H9 (cell line): ENCODE measurements around the gene LITAF. TPM values are rescaled to one million over a fixed set of nuclear protein-coding genes. Genes with fewer than 3 reads are reported as not detected.

Source experiments
- DNase-seq: peaks from one replicate; pipeline ENCODE4 v3.0.0-alpha.2; 2017
- H2AFZ ChIP-seq: one replicate; pipeline ENCODE4 v1.6.1; 2013; ENCODE audit warnings: mild to moderate bottlenecking, low read length, control low read depth, moderate library complexity
- H2AK5ac ChIP-seq: 2 replicates; pipeline ENCODE4 v1.6.1; 2013; ENCODE audit warnings: low read length, control low read depth, mixed read lengths; ENCODE audit not compliant: insufficient read length
- H2BK120ac ChIP-seq: one replicate; pipeline ENCODE4 v1.6.1; 2013; ENCODE audit warnings: low read depth, mild to moderate bottlenecking, low read length, control low read depth, inconsistent platforms; ENCODE audit not compliant: poor library complexity, severe bottlenecking
- H2BK12ac ChIP-seq: 2 replicates; pipeline ENCODE4 v1.6.1; 2013; ENCODE audit warnings: low read length, control low read depth, mixed read lengths, low read depth; ENCODE audit not compliant: insufficient read length
- H2BK15ac ChIP-seq: 2 replicates; pipeline ENCODE4 v1.6.1; 2013; ENCODE audit warnings: low read depth, low read length, control low read depth
- H2BK20ac ChIP-seq: one replicate; pipeline ENCODE4 v1.6.1; 2013; ENCODE audit warnings: low read depth, mild to moderate bottlenecking, low read length, control low read depth, inconsistent platforms; ENCODE audit not compliant: poor library complexity, severe bottlenecking
- H2BK5ac ChIP-seq: 2 replicates; pipeline ENCODE4 v1.6.1; 2013; ENCODE audit warnings: low read length, control low read depth, mixed read lengths; ENCODE audit not compliant: insufficient read length
- H3K14ac ChIP-seq: 2 replicates; pipeline ENCODE4 v1.6.1; 2013; ENCODE audit warnings: low read length, control low read depth; ENCODE audit not compliant: insufficient read depth
- H3K18ac ChIP-seq: 2 replicates; pipeline ENCODE4 v1.6.1; 2013; ENCODE audit warnings: low read depth, mild to moderate bottlenecking, mixed read lengths, low read length, control low read depth; ENCODE audit not compliant: insufficient read length
- H3K23ac ChIP-seq: 2 replicates; pipeline ENCODE4 v1.6.1; 2013; ENCODE audit warnings: low read length, control low read depth, mixed read lengths, low read depth; ENCODE audit not compliant: insufficient read length
- H3K23me2 ChIP-seq: 2 replicates; pipeline ENCODE4 v1.6.1; 2013; ENCODE audit warnings: low read depth, mild to moderate bottlenecking, mixed read lengths, low read length, control low read depth; ENCODE audit not compliant: insufficient read length, poor library complexity, severe bottlenecking
- H3K27ac ChIP-seq: 2 replicates; pipeline ENCODE4 v1.5.1; 2013; ENCODE audit warnings: low read length, control low read depth, mixed read lengths, low read depth; ENCODE audit not compliant: insufficient read length
- H3K27me3 ChIP-seq: 2 replicates; pipeline ENCODE4 v1.6.1; 2013; ENCODE audit warnings: low read length, control low read depth, inconsistent platforms; ENCODE audit not compliant: insufficient read depth
- H3K4ac ChIP-seq: 2 replicates; pipeline ENCODE4 v1.6.1; 2013; ENCODE audit warnings: low read depth, mild to moderate bottlenecking, control low read depth, inconsistent platforms, low read length, moderate library complexity
- H3K4me1 ChIP-seq: 2 replicates; pipeline ENCODE4 v1.6.1; 2013; ENCODE audit warnings: low read length, control low read depth, inconsistent platforms; ENCODE audit not compliant: insufficient read depth
- H3K4me2 ChIP-seq: 2 replicates; pipeline ENCODE4 v1.6.1; 2013; ENCODE audit warnings: low read length, control low read depth, mixed read lengths; ENCODE audit not compliant: insufficient read length, insufficient read depth
- H3K56ac ChIP-seq: 2 replicates; pipeline ENCODE4 v1.6.1; 2013; ENCODE audit warnings: low read depth, mild to moderate bottlenecking, mixed read lengths, low read length, control low read depth; ENCODE audit not compliant: insufficient read length
- H3K79me1 ChIP-seq: 2 replicates; pipeline ENCODE4 v1.6.1; 2013; ENCODE audit warnings: low read depth, mild to moderate bottlenecking, moderate library complexity, low read length, control low read depth, inconsistent platforms; ENCODE audit not compliant: insufficient read depth, poor library complexity, severe bottlenecking
- H3K79me2 ChIP-seq: 2 replicates; pipeline ENCODE4 v1.6.1; 2013; ENCODE audit warnings: low read length, control low read depth, inconsistent platforms; ENCODE audit not compliant: insufficient read depth
- H3K9ac ChIP-seq: 2 replicates; pipeline ENCODE4 v1.6.1; 2013; ENCODE audit warnings: low read length, control low read depth, mixed read lengths; ENCODE audit not compliant: insufficient read length; ENCODE audit errors: extremely low read depth
- H3K9me3 ChIP-seq: one replicate; pipeline ENCODE4 v1.6.1; 2013; ENCODE audit warnings: low read depth, low read length, inconsistent platforms; ENCODE audit not compliant: control insufficient read depth
- H3T11ph ChIP-seq: one replicate; pipeline ENCODE4 v1.6.1; 2013; ENCODE audit warnings: mild to moderate bottlenecking, low read length, control low read depth, inconsistent platforms
- H4K20me1 ChIP-seq: one replicate; pipeline ENCODE4 v1.6.1; 2013; ENCODE audit not compliant: control insufficient read depth, insufficient read length, insufficient read depth
- H4K5ac ChIP-seq: 2 replicates; pipeline ENCODE4 v1.6.1; 2013; ENCODE audit warnings: low read depth, mild to moderate bottlenecking, mixed read lengths, low read length, control low read depth; ENCODE audit not compliant: insufficient read length
- H4K8ac ChIP-seq: replicated peaks from 2 replicates; pipeline ENCODE4 v1.6.1; 2013; ENCODE audit warnings: low read length, control low read depth, mixed read lengths, low read depth; ENCODE audit not compliant: insufficient read length
- H4K91ac ChIP-seq: 2 replicates; pipeline ENCODE4 v1.6.1; 2013; ENCODE audit warnings: low read depth, mild to moderate bottlenecking, moderate library complexity, mixed read lengths, low read length, control low read depth; ENCODE audit not compliant: insufficient read length
- H3K27ac Mint-ChIP-seq, 3 experiments: 2 replicates in 2 of 3; 3 replicates in 1 of 3; pipeline ENCODE4 v1.8.0; 2020 to 2021; ENCODE audit warnings: mixed read lengths in 3 of 3, mild to moderate bottlenecking in 1 of 3, moderate library complexity in 1 of 3
- H3K27me3 Mint-ChIP-seq: 2 replicates; pipeline ENCODE4 v1.8.0; 2021; ENCODE audit warnings: low read depth, mild to moderate bottlenecking, moderate library complexity, mixed read lengths
- H3K36me3 Mint-ChIP-seq, 3 experiments: 2 replicates in 2 of 3; 3 replicates in 1 of 3; pipeline ENCODE4 v1.8.0; 2020 to 2021; ENCODE audit warnings: low read depth in 3 of 3, mixed read lengths in 3 of 3; ENCODE audit not compliant: insufficient read depth in 1 of 3
- H3K4me1 Mint-ChIP-seq, 2 experiments: 2 replicates each; pipeline ENCODE4 v1.8.0; 2020; ENCODE audit warnings: mixed read lengths in 2 of 2
- H3K4me3 Mint-ChIP-seq, 2 experiments: 2 replicates in 1 of 2; 3 replicates in 1 of 2; pipeline ENCODE4 v1.8.0; 2020 to 2021; ENCODE audit warnings: mild to moderate bottlenecking in 2 of 2, mixed read lengths in 2 of 2, moderate library complexity in 1 of 2
- H3K9me3 Mint-ChIP-seq, 2 experiments: 2 replicates in 1 of 2; 3 replicates in 1 of 2; pipeline ENCODE4 v1.8.0; 2020; ENCODE audit warnings: mild to moderate bottlenecking in 2 of 2, mixed read lengths in 2 of 2, moderate library complexity in 1 of 2
- CTCF ChIP-seq: fragments of 200-600 bp; sonication (generic); conservative IDR thresholded peaks from 3 replicates; pipeline ENCODE4 v1.8.0; 2021; ENCODE audit warnings: antibody characterized with exemption, mild to moderate bottlenecking
- WGBS: extraction: QIAGEN DNeasy Blood & Tissue Kit; methylation state at CpG from one replicate; pipeline ENCODE4 v1.1.7; 2013; ENCODE audit warnings: missing lambda C conversion rate, low lambda C conversion rate, mixed read lengths; ENCODE audit not compliant: insufficient read length; ENCODE audit errors: extremely low coverage; 5-methylcytosine and 5-hydroxymethylcytosine counted together
- total RNA-seq: library from RNA; stranded (reverse); gene quantifications from 2 replicates; pipeline ENCODE4 v1.2.1, GENCODE V29; 2021

Gene LITAF
- total RNA-seq, 1 experiment from 2014 or later, result 249 TPM

- Histone ChIP-seq H3K23ac (no peak overlapping the region), H4K91ac (peak overlapping the region; percentile 4), H2BK5ac (peak overlapping the region; percentile 31), H3K23me2 (peaks cover 3% of the 10 kb centered on the region), H3K14ac (peak overlapping the region; percentile 91; the same call in 1 of the 2 replicates), H3K9me3 (no peaks in the 10 kb centered on the region), H4K8ac (no peak overlapping the region), H3K4ac (peak overlapping the region; percentile 35; the same call in 1 of the 2 replicates), H2AK5ac (no peak overlapping the region), H3K18ac (peak overlapping the region; percentile 74), H2BK20ac (no peak overlapping the region), H3K9ac (peak overlapping the region; percentile 51), H3K56ac (no peak overlapping the region), H4K20me1 (no peaks in the 10 kb centered on the region), H3K27me3 (no peaks in the 10 kb centered on the region), H3T11ph (no peak overlapping the region), H2BK12ac (no peak overlapping the region), H4K5ac (peak overlapping the region; percentile 8), H3K4me2 (peak overlapping the region; percentile 58), H2BK15ac (peak overlapping the region; percentile 39; the same call in 1 of the 2 replicates), H2AFZ (no peak overlapping the region), H3K79me2 (no peaks in the 10 kb centered on the region), H2BK120ac (peak overlapping the region; percentile 75), H3K79me1 (no peaks in the 10 kb centered on the region), H3K27ac (peak overlapping the region; percentile 87), H3K4me1 (peaks cover 8% of the 10 kb centered on the region; the same call in 1 of the 2 replicates)
- Mint-ChIP-seq H3K27ac (peak overlapping the region; percentile 71 to 99 (median 98); a peak in 5 of 7 replicates), H3K36me3 (no peaks in the 10 kb centered on the region), H3K9me3 (no peaks in the 10 kb centered on the region; a peak in 1 of 5 replicates), H3K4me1 (peaks cover 32 to 49% of the 10 kb centered on the region in 2 experiments), H3K27me3 (peaks cover 6% of the 10 kb centered on the region), H3K4me3 (peak overlapping the region; percentile 57 to 69; a peak in 4 of 5 replicates)
- WGBS, result no CpG with 5 or more reads among the region's 14 CpGs
- peak; percentile 96 for DNase-seq
- no peak for TF ChIP-seq CTCF
Observed at GRCh38 chr16:11636172-11636721, 49.5 kb upstream of the LITAF start.
